Adrenal gland (tissue), 12 donors: ENCODE data around the gene BRSK1. TPM values are rescaled to one million over a fixed set of nuclear protein-coding genes. Genes with fewer than 3 reads are reported as not detected.

Source experiments
- DNase-seq, 7 donors: peaks; one replicate each; pipeline ENCODE4 v3.0.0-alpha.2; 2019 to 2020
- H3K27ac ChIP-seq, 5 donors: fragments of 200-600 bp; sonication (generic) in 4 of 5; 1 replicate in 3 of 5; 2 replicates in 2 of 5; pipeline versions ENCODE4 v1.5.1 to v1.8.0; 2016 to 2020; ENCODE audit warnings: mild to moderate bottlenecking in 1 of 5
- H3K27me3 ChIP-seq: fragments of 200-600 bp; 2 replicates; pipeline ENCODE4 v1.8.0; 2021
- H3K36me3 ChIP-seq, 2 donors: fragments of 200-600 bp; replicated peaks in 1 of 2; 1 replicate in 1 of 2; 2 replicates in 1 of 2; pipeline versions ENCODE4 v1.5.1 to v1.8.0; 2018 to 2022
- H3K4me1 ChIP-seq, 2 donors: fragments of 200-600 bp; replicated peaks in 1 of 2; 1 replicate in 1 of 2; 2 replicates in 1 of 2; pipeline versions ENCODE4 v1.5.1 to v1.8.0; 2018 to 2021
- H3K4me3 ChIP-seq, 4 donors: fragments of 200-600 bp; sonication (generic) in 3 of 4; one replicate each; pipeline ENCODE4 v1.5.1; 2016 to 2018
- H3K9me3 ChIP-seq, 3 donors: fragments of 200-600 bp; sonication (generic) in 1 of 3; replicated peaks in 1 of 3; 1 replicate in 2 of 3; 2 replicates in 1 of 3; pipeline versions ENCODE4 v1.5.1 to v1.8.0; 2016 to 2021
- POLR2A ChIP-seq, 2 donors: fragments of 450-650 bp; IDR thresholded peaks; one replicate each; pipeline ENCODE4 v1.6.1; 2017; ENCODE audit warnings: antibody characterized with exemption in 2 of 2, mild to moderate bottlenecking in 2 of 2, moderate library complexity in 1 of 2
- WGBS, 4 donors: extraction: QIAGEN DNeasy Blood & Tissue Kit in 2 of 4; methylation state at CpG; one replicate each; pipeline versions ENCODE4 v1.1.5 to v1.1.7; 2013 to 2017; 5-methylcytosine and 5-hydroxymethylcytosine counted together
- intact Hi-C, 2 donors: fragments of 100-400 bp; cut with DNase I; formaldehyde crosslinking; loops; one replicate each; pipeline versions ENCODE4 v1.14.1 to v1.15.0; 2022 to 2023
- polyA plus RNA-seq, 3 donors: library from polyadenylated mRNA; stranded (reverse); fragments of 200-250 nt in 2 of 3; fragments of 350-450 nt in 1 of 3; fragmentation: Illumina TruSeq in 1 of 3; extraction: RNeasy Lipid Tissue Mini Kit (QIAGEN cat#74804) in 1 of 3; gene quantifications; one replicate each; pipeline ENCODE4 v1.2.3, GENCODE V29; 2013 to 2014
- total RNA-seq, 9 donors: library from RNA; depleted of rRNA in 4 of 9; stranded (reverse); fragments of >200 nt in 4 of 9; fragments of 120-200 nt in 1 of 9; fragmentation: NEBNext Ultra II Directional in 1 of 9; extraction: Animal tissue kit (Norgen Biotek cat#: 25700) in 1 of 9; gene quantifications; one replicate each; pipeline versions ENCODE4 v1.1.0 to v1.2.4, GENCODE V29; 2013 to 2023
- TF ChIP-seq, protein P1 (sequence below), 6 experiments: fragments of 450-650 bp in 4 of 6; fragments of 200-600 bp in 2 of 6; sonication (generic) in 1 of 6; IDR thresholded peaks; 1 replicate in 5 of 6; 2 replicates in 1 of 6; pipeline versions ENCODE4 v1.5.1 to v1.8.0; 2016 to 2021; ENCODE audit warnings: antibody characterized with exemption in 6 of 6, mild to moderate bottlenecking in 2 of 6, moderate library complexity in 1 of 6
- donor health status: healthy with polysubstance abuse.
- donor health status: Bipolar disorder and iron deficiency.
- donor health status: DM: yes; HTN: yes; CAD: no.
- donor health status: DM: no; HTN: no; CAD: no.
- donor health status: DM: no; HTN: no; CAD: no.
- donor health status: DM: yes; HTN: yes; CAD: no.

Gene BRSK1
- total and polyA plus RNA-seq, 12 donors, result 2.0 to 64.3 (median 13.6) TPM

DNA sequence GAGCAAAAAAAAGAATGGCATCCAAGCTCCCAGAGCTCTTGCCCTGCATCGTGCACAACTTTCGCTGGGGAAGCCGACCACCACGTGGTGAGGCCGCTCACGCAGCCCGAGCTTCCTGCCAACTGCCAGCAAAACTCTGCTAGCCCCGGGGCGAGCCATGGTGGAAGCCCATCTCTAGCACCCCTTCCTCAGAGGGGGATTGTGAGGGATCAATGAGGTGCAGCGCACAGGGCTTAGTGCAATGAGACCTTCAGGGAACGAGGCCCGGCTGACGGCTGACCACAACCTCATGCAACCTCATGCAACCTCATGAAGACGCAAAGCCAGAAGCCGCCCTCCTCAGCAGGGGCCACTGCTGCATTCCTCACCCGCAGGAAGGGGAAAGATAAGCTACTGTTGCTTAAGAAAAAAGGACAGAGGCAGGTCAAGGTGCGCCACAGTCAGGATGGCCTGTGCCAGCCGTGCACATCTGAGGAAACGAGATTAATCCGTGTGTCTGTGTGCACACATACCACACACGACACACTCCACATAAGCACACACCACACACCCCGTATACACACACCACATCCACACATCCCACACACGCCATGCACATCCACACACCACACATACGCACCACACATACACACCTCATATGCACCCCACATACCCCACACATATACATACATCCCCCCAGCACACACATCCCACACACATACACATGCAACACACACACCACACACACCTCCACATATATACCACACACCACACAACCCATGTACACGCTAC, 13.4 kb upstream of the BRSK1 start:
- H3K4me3 ChIP-seq, result no peak overlapping the region
- no peaks in the 10 kb centered on the region for H3K27me3 ChIP-seq
- no peak overlapping the region for H3K27ac ChIP-seq
- no peak for DNase-seq
- WGBS, 4 donors, result 90 to 96% (median 91%) methylated on average over 20 to 25 of the region's 25 CpGs
- TF ChIP-seq, protein P1, sequence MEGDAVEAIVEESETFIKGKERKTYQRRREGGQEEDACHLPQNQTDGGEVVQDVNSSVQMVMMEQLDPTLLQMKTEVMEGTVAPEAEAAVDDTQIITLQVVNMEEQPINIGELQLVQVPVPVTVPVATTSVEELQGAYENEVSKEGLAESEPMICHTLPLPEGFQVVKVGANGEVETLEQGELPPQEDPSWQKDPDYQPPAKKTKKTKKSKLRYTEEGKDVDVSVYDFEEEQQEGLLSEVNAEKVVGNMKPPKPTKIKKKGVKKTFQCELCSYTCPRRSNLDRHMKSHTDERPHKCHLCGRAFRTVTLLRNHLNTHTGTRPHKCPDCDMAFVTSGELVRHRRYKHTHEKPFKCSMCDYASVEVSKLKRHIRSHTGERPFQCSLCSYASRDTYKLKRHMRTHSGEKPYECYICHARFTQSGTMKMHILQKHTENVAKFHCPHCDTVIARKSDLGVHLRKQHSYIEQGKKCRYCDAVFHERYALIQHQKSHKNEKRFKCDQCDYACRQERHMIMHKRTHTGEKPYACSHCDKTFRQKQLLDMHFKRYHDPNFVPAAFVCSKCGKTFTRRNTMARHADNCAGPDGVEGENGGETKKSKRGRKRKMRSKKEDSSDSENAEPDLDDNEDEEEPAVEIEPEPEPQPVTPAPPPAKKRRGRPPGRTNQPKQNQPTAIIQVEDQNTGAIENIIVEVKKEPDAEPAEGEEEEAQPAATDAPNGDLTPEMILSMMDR (IDR thresholded peaks at IDR 0.05), result no peak
- TF ChIP-seq POLR2A (IDR thresholded peaks at IDR 0.05), result no peak
- H3K4me1 ChIP-seq, result no peaks in the 10 kb centered on the region
- intact Hi-C loops, result no loop called here
- peaks cover 0 to 19% of the 10 kb centered on the region in 2 donors for H3K36me3 ChIP-seq
- no peaks in the 10 kb centered on the region for H3K9me3 ChIP-seq

DNA sequence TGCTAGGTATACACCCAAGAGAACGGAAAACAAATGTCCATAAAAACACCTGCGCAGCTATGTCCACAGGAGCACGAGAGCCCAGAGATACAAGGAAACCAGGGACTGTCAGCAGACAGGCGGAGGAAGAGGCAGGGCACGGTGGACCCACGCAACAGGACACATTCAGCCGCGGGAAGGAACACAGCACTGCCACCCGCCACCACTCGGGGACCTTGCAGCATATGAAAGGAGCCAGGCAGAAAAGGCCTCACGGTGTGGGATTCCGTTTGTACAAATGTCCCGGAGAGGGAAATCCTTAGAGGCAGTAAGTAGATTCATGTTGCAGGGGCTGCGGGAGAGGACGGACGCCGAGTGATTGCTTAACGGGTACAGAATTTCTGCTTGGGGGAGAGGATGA, 11.7 kb upstream of the BRSK1 start:
- Histone ChIP-seq H3K27ac (no peak overlapping the region), H3K36me3 (peaks cover 0 to 21% of the 10 kb centered on the region in 2 donors), H3K27me3 (no peaks in the 10 kb centered on the region), H3K4me3 (no peak overlapping the region), H3K9me3 (no peaks in the 10 kb centered on the region), H3K4me1 (no peaks in the 10 kb centered on the region)
- TF ChIP-seq, protein P1 (IDR thresholded peaks at IDR 0.05), result no peak
- TF ChIP-seq POLR2A (IDR thresholded peaks at IDR 0.05), result no peak
- whole genome bisulfite sequencing, 4 donors, result 94 to 97% (median 95%) methylated on average over 18 of the region's 18 CpGs
- intact Hi-C loops, result no loop called here
- DNase-seq, result no peak

DNA sequence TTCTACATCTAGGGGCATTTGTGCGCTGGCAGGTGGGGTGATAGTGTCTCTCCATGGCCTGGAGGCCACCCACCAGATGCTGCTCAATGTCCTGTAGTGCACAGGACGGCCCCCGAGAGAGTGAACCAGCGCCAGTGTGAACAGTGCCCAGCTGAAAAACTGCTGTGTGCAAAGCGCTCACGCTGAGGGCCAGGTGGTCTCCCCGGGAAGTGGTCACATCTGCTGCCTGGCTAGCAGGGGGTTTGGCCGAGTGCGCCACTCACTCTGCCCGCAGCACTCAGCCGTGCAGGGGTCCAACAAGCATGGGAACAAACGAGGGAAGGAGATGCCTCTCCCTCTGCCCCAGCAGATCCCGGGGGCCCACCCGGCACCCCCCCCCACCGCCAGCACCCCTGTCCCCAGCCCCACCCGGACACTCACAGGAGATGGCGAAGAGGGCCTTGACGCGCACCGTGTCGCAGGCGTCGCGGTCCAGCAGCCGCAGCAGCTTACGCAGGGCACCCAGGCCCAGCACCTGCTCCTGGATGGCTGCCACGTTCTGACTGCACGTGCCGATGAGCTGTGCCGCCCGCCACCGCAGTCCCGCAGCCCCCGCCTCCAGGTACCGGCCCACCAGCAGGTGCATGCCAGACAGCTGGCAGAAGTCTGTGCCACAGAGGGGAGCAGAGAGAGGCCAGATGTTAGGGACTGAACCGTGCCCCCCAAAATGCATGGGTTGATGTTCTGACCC, 9.7 kb upstream of the BRSK1 start:
- Histone ChIP-seq H3K27me3 (no peaks in the 10 kb centered on the region), H3K36me3 (peaks cover 0 to 27% of the 10 kb centered on the region in 2 donors), H3K27ac (no peak overlapping the region), H3K4me1 (peaks cover under 1 to 3% of the 10 kb centered on the region in 2 donors), H3K4me3 (no peak overlapping the region), H3K9me3 (no peaks in the 10 kb centered on the region)
- intact Hi-C loops, result no loop called here
- no peak for TF ChIP-seq POLR2A (IDR thresholded peaks at IDR 0.05)
- TF ChIP-seq, protein P1 (IDR thresholded peaks at IDR 0.05), result no peak
- 87 to 95% (median 93%) methylated on average over 14 to 36 of the region's 36 CpGs for WGBS, 4 donors
- no peak for DNase-seq

DNA sequence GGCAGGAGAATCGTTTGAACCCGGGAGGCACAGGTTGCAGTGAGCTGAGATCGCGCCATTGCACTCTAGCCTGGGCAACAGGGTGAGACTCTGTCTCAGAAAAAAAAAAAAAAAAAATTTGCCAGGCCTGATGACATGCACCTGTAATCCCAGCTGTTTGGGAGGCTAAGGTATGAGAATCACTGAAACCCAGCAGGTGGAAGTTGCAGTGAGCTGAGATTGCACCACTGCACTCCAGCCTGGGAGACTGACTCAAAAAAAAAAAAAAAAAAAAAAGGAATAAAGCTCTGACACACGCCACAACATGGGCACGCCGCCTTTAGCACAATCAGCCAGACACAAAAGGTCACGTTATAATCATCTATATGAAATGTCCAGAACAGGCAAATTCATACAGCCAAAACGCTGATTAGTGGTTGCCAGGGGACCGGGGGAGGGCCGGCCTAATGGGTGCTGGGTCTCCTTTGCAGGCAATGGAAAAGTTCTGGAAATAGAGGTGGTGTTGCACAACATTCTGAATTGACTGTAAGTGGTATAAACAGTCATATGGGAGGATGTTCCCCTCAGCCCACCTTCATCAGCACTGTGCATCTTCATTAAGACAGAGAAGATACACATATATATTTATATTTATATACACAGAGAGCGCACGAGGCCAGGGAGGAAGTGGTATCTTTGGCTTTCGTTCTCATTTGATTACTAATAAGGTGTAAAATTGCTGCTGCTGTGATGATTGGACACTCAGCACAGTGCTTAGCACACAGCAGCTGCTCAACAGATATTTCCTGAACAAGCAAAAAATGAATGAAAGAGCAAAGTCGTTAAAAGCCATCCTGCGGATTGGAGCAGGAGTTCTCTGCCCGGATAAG, 7.7 kb upstream of the BRSK1 start:
- 74 to 82% (median 81%) methylated on average over 17 of the region's 17 CpGs for WGBS, 4 donors

More for the DNA sequence above, 7.7 kb upstream of the BRSK1 start:
- no peak for DNase-seq
- Histone ChIP-seq H3K27me3 (no peaks in the 10 kb centered on the region), H3K9me3 (no peaks in the 10 kb centered on the region), H3K27ac (no peak overlapping the region), H3K4me1 (peaks cover 6 to 14% of the 10 kb centered on the region in 2 donors), H3K4me3 (no peak overlapping the region), H3K36me3 (peaks cover 0 to 27% of the 10 kb centered on the region in 2 donors)
- no peak for TF ChIP-seq POLR2A (IDR thresholded peaks at IDR 0.05)
- TF ChIP-seq, protein P1 (IDR thresholded peaks at IDR 0.05), result no peak
- intact Hi-C loops, result no loop called here
